GM13976 (cell line): ENCODE data around the gene FREM2.
A peak's percentile ranks its signal among the peaks of the same experiment; 100 is the strongest.

Experiments
- DNase-seq: peaks from one replicate; pipeline ENCODE4 v3.0.0; 2012; ENCODE audit warnings: low spot score
- CTCF ChIP-seq: IDR thresholded peaks from 2 replicates; pipeline ENCODE4 v1.5.1; 2012; ENCODE audit warnings: borderline replicate concordance, mild to moderate bottlenecking; ENCODE audit not compliant: insufficient read depth; ENCODE audit errors: extremely low read depth, missing control alignments, control extremely low read depth
- in situ Hi-C: fragments of 300-500 bp; cut with MboI; formaldehyde crosslinking; loops from one replicate; pipeline ENCODE4 v1.12.0; 2022; ENCODE audit warnings: low sequenced_read_pairs, mixed read lengths, inconsistent platforms; ENCODE audit not compliant: unreplicated experiment

FREM2 gene

GRCh38 chr13:38849315-38849714 lies 162.4 kb downstream of the FREM2 start:
- no peak for TF ChIP-seq CTCF
- no peak for DNase-seq
- in situ Hi-C loops, result no loop called here

GRCh38 chr13:38850868-38851626 lies 164.2 kb downstream of the FREM2 start:
- TF ChIP-seq CTCF, result no peak
- in situ Hi-C loops, result no loop called here
- no peak for DNase-seq

GRCh38 chr13:38854226-38854625 lies 167.3 kb downstream of the FREM2 start:
- in situ Hi-C loops, result no loop called here
- no peak for DNase-seq

GRCh38 chr13:38856065-38856464 lies 169.2 kb downstream of the FREM2 start:
- DNase-seq, result no peak
- in situ Hi-C loops, result no loop called here
- no peak for TF ChIP-seq CTCF

More at GRCh38 chr13:38854226-38854625, 167.3 kb downstream of the FREM2 start:
- TF ChIP-seq CTCF, result no peak

GRCh38 chr13:38862443-38862842 lies 175.6 kb downstream of the FREM2 start:
- peak; percentile 7 for DNase-seq
- no peak for TF ChIP-seq CTCF
- in situ Hi-C loops, result no loop called here

GRCh38 chr13:38863536-38863935 lies 176.7 kb downstream of the FREM2 start:
- in situ Hi-C loops, result no loop called here
- no peak for TF ChIP-seq CTCF
- DNase-seq, result peak; percentile 9

- no peak for DNase-seq
- TF ChIP-seq CTCF, result no peak
- in situ Hi-C loops, result no loop called here
Measured at GRCh38 chr13:38866649-38867048, 179.8 kb downstream of the FREM2 start.
